Activated CD8-positive, alpha-beta memory T cell treated with anti-CD3 and anti-CD28 coated beads, Interleukin-2, amount 50 U/mL, for 48 hours (primary cell): ENCODE data around the gene PPP1R3A.

Experiments used
- DNase-seq: peaks from one replicate; pipeline ENCODE4 v3.0.0-alpha.2; 2020

PPP1R3A gene

GRCh38 chr7:113875224-113875623 lies 43.6 kb downstream of the PPP1R3A start:
- DNase-seq: no peak

- no peak for DNase-seq
Measured at GRCh38 chr7:113873554-113874151, 45.2 kb downstream of the PPP1R3A start.

- DNase-seq: no peak
Measured at GRCh38 chr7:113872981-113873380, 45.8 kb downstream of the PPP1R3A start.

DNA sequence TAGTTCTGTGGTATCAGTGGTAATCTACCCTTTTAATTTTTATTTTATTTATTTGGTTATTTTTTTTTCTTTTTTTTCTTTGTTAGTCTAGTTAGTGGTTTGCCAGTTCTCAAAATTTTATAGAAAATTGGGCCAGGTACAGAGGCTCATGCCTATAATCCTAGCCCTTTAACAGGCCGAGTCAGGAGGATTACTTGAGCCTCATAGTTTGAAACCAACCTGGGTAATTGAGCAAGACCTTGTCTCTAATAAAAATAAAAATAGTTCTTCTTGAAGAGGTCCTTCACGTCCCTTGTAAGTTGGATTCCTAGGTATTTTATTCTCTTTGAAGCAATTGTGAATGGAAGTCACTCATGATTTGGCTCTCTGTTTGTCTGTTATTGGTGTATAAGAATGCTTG lies 51.5 kb downstream of the PPP1R3A start:
- DNase-seq: no peak

- DNase-seq: no peak
Measured at GRCh38 chr7:113856010-113856409, 62.8 kb downstream of the PPP1R3A start.

GRCh38 chr7:113840954-113841353 lies 77.9 kb downstream of the PPP1R3A start:
- no peak for DNase-seq

DNA sequence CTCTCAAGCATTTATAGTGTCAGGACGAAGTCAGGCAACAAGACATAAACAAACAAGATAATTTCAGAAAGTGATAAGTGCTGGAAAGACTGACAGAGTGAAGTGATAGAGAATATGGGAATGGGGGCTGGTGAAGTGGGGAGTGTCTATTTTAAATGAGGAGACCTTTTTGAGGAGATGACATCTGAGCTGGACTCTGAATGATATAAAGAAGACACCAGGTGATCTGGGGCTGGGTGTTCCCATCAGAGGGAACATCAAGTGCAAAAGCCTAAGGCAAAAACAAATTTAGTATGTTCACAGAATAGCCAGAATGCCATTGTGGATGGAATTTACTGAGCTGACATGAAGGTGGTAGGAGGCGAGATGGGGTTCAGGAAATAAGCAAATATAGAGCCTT lies 83.4 kb downstream of the PPP1R3A start:
- DNase-seq: no peak

GRCh38 chr7:113832196-113832745 lies 86.5 kb downstream of the PPP1R3A start:
- DNase-seq: no peak

DNA sequence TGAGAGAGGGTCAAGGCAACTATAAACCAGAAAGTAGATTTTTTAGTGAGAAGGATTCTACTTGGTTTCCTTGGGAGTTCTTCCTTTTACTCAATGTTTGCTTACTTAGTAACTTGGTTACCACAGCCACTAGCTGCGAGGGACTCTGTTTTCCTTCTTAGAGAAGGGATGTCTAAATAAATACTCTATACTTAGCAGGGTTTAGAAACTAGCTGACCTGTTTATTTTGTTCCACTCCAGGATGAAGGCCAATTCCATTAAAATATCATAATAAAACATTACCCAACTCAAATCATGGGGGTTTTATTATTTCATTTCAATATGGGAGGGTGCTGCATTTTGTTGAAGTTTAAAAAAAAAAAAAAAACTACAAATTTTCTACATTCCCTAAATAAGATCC lies 87.3 kb downstream of the PPP1R3A start:
- no peak for DNase-seq

GRCh38 chr7:113828581-113828980 lies 90.2 kb downstream of the PPP1R3A start:
- DNase-seq: no peak
